Measurements from ENCODE around the gene RAB3GAP1. TPM values are rescaled to one million over a fixed set of nuclear protein-coding genes. Genes with fewer than 3 reads are reported as not detected.

Gene RAB3GAP1
- polyA plus RNA-seq, 1 donor from 2014 or later = 43.3 TPM

DNA sequence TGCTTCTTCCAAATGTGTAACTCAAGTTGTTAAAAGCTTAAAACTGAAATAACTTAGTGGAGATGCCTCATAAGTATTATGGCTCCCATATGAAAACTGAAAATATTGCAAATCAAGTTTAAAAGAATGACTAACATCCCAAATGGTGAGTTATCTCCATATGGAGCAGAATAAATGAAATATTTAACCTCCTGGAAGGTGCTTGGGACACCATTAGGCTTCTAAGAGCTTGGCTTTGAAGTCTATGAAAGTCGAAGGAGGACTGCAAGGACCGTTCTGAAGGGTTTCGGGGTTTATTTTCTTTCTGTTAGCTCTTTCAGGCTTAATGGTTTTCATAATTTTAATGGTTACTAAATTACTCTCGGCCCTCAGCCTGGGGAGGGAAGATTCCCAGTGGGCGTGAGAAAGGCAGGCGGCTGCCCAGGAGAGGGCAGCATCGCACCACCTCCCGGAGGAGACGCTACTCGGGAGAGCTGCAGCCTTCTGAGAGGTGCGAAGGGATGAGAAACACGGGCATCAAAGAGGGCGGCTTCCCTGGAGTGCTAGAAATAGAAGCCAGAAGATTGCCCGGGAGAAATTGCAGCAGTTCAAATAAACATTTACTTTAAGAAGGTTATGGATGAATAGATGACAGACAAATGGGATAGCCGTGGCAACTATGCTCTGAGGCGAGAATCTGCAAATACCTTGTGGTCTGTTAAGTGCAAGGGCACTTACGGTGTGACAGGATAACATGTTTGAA is 47.9 kb upstream of the RAB3GAP1 start:
- H2AFZ ChIP-seq (ENCODE audit: low read depth, low read length) = no peak overlapping the region
- no peaks in the 10 kb centered on the region for H3F3A ChIP-seq (ENCODE audit: insufficient read depth, low read length, poor library complexity, severe bottlenecking)
- peak overlapping the region; percentile 9 for H3K4me3 ChIP-seq (ENCODE audit: low read length)
- no peak overlapping the region for H3K9ac ChIP-seq (ENCODE audit: low read length)
- H3K27me3 ChIP-seq (ENCODE audit: insufficient read depth, low read depth, low read length) = no peaks in the 10 kb centered on the region
- H3K27ac ChIP-seq (ENCODE audit: low read length) = no peak overlapping the region
- H3K9me3 ChIP-seq (ENCODE audit: low read length) = no peaks in the 10 kb centered on the region
- no peaks in the 10 kb centered on the region for H3K9me2 ChIP-seq (ENCODE audit: insufficient read depth, low read length)
- H3K4me2 ChIP-seq (ENCODE audit: low read length) = no peak overlapping the region
- H3K36me3 ChIP-seq (ENCODE audit: insufficient read depth, low read length) = no peaks in the 10 kb centered on the region
- TF ChIP-seq EP300 (conservative IDR thresholded peaks at IDR 0.05; ENCODE audit: poor library complexity, severe bottlenecking) (peak; percentile 34), SMC3 (conservative IDR thresholded peaks at IDR 0.05; ENCODE audit: poor library complexity) (peak; percentile 98), MXI1 (conservative IDR thresholded peaks at IDR 0.05; ENCODE audit: poor library complexity, severe bottlenecking) (no peak), RAD21 (conservative IDR thresholded peaks at IDR 0.05) (peak; percentile 99), EZH2 (IDR thresholded peaks at IDR 0.05; ENCODE audit: borderline replicate concordance, insufficient read depth, low read length, poor library complexity, severe bottlenecking) (no peak), POLR2AphosphoS5 (IDR thresholded peaks at IDR 0.05) (peak; percentile 52), TAF1 (IDR thresholded peaks at IDR 0.05; ENCODE audit: low read depth) (no peak)
- TF ChIP-seq, protein P1, sequence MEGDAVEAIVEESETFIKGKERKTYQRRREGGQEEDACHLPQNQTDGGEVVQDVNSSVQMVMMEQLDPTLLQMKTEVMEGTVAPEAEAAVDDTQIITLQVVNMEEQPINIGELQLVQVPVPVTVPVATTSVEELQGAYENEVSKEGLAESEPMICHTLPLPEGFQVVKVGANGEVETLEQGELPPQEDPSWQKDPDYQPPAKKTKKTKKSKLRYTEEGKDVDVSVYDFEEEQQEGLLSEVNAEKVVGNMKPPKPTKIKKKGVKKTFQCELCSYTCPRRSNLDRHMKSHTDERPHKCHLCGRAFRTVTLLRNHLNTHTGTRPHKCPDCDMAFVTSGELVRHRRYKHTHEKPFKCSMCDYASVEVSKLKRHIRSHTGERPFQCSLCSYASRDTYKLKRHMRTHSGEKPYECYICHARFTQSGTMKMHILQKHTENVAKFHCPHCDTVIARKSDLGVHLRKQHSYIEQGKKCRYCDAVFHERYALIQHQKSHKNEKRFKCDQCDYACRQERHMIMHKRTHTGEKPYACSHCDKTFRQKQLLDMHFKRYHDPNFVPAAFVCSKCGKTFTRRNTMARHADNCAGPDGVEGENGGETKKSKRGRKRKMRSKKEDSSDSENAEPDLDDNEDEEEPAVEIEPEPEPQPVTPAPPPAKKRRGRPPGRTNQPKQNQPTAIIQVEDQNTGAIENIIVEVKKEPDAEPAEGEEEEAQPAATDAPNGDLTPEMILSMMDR (IDR thresholded peaks at IDR 0.05; ENCODE audit: poor library complexity, severe bottlenecking) = peak; percentile 96
- TF ChIP-seq, protein P2, sequence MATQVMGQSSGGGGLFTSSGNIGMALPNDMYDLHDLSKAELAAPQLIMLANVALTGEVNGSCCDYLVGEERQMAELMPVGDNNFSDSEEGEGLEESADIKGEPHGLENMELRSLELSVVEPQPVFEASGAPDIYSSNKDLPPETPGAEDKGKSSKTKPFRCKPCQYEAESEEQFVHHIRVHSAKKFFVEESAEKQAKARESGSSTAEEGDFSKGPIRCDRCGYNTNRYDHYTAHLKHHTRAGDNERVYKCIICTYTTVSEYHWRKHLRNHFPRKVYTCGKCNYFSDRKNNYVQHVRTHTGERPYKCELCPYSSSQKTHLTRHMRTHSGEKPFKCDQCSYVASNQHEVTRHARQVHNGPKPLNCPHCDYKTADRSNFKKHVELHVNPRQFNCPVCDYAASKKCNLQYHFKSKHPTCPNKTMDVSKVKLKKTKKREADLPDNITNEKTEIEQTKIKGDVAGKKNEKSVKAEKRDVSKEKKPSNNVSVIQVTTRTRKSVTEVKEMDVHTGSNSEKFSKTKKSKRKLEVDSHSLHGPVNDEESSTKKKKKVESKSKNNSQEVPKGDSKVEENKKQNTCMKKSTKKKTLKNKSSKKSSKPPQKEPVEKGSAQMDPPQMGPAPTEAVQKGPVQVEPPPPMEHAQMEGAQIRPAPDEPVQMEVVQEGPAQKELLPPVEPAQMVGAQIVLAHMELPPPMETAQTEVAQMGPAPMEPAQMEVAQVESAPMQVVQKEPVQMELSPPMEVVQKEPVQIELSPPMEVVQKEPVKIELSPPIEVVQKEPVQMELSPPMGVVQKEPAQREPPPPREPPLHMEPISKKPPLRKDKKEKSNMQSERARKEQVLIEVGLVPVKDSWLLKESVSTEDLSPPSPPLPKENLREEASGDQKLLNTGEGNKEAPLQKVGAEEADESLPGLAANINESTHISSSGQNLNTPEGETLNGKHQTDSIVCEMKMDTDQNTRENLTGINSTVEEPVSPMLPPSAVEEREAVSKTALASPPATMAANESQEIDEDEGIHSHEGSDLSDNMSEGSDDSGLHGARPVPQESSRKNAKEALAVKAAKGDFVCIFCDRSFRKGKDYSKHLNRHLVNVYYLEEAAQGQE (IDR thresholded peaks at IDR 0.05; ENCODE audit: borderline replicate concordance) = peak; percentile 67
- H4K20me1 ChIP-seq (ENCODE audit: insufficient read depth) = no peaks in the 10 kb centered on the region
- H3K79me2 ChIP-seq (replicated peaks; ENCODE audit: insufficient read depth, low read length) = no peaks in the 10 kb centered on the region

DNA sequence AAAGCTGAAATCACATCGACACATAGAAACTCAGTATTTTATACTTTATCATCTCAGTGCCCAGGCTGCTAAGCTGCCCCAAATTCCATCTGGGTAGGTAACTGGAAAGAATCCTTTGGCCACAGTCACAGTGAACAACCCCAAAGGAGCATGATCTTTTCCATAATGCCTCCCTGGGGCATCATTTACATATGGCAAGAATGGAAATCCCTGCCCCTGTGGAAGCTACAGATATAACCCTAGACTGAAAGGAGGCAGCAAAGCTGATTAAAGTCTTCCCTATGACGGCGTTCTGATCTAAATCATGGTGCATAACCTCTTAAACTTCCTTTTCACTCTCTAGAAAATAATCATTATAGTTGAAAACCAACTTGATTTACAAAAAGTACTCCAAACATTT is 46.3 kb upstream of the RAB3GAP1 start:
- no peak for TF ChIP-seq TAF1 (IDR thresholded peaks at IDR 0.05; ENCODE audit: low read depth)
- Histone ChIP-seq H3K79me2 (replicated peaks; ENCODE audit: insufficient read depth, low read length) (no peaks in the 10 kb centered on the region), H4K20me1 (ENCODE audit: insufficient read depth) (no peaks in the 10 kb centered on the region), H3K9me2 (ENCODE audit: insufficient read depth, low read length) (no peaks in the 10 kb centered on the region), H3K27me3 (ENCODE audit: insufficient read depth, low read depth, low read length) (no peaks in the 10 kb centered on the region), H3F3A (ENCODE audit: insufficient read depth, low read length, poor library complexity, severe bottlenecking) (no peaks in the 10 kb centered on the region), H3K9me3 (ENCODE audit: low read length) (no peaks in the 10 kb centered on the region), H3K4me2 (ENCODE audit: low read length) (no peak overlapping the region), H2AFZ (ENCODE audit: low read depth, low read length) (no peak overlapping the region), H3K9ac (ENCODE audit: low read length) (no peak overlapping the region), H3K27ac (ENCODE audit: low read length) (no peak overlapping the region), H3K4me3 (ENCODE audit: low read length) (no peak overlapping the region), H3K36me3 (ENCODE audit: insufficient read depth, low read length) (no peaks in the 10 kb centered on the region)

Data from neural cell (in vitro differentiated cells).